Astrocyte of the spinal cord (primary cell): ENCODE measurements around the gene PCSK1.
"Not testable (repeated sequence)": the region's sequence is repeated elsewhere in the genome, so short reads cannot be mapped to it uniquely, and the experiment has no call there.

Source experiments
- DNase-seq: peaks from one replicate; pipeline ENCODE4 v3.0.0; 2011; ENCODE audit warnings: low read depth, low spot score
- H3K4me3 ChIP-seq: 2 replicates; pipeline ENCODE4 v1.5.1; 2011; ENCODE audit warnings: low read depth, mild to moderate bottlenecking, low read length, moderate library complexity
- CTCF ChIP-seq: IDR thresholded peaks from 2 replicates; pipeline ENCODE4 v1.5.1; 2012; ENCODE audit warnings: low read depth, mild to moderate bottlenecking, low read length, inconsistent platforms
- in situ Hi-C: cut with HindIII; loops from 2 replicates; pipeline ENCODE4 v1.10.0; 2017; ENCODE audit warnings: low sequenced_read_pairs

PCSK1 gene

GRCh38 chr5:96372726-96373380 lies 60.2 kb downstream of the PCSK1 start:
- in situ Hi-C loops, result no loop called here
- DNase-seq, result no peak
- no peak overlapping the region for H3K4me3 ChIP-seq
- no peak for TF ChIP-seq CTCF

- in situ Hi-C loops, result no loop called here
- TF ChIP-seq CTCF, result no peak
- H3K4me3 ChIP-seq, result no peak overlapping the region
- DNase-seq, result no peak
Observed at GRCh38 chr5:96370976-96371375, 62.1 kb downstream of the PCSK1 start.

GRCh38 chr5:96367337-96367736 lies 65.7 kb downstream of the PCSK1 start:
- in situ Hi-C loops, H3K4me3 ChIP-seq, DNase-seq: not testable (repeated sequence)

GRCh38 chr5:96354237-96354636 lies 78.8 kb downstream of the PCSK1 start:
- in situ Hi-C loops, result no loop called here
- no peak overlapping the region for H3K4me3 ChIP-seq
- no peak for TF ChIP-seq CTCF
- no peak for DNase-seq

GRCh38 chr5:96353220-96353619 lies 79.8 kb downstream of the PCSK1 start:
- H3K4me3 ChIP-seq, result no peak overlapping the region
- DNase-seq, result no peak
- in situ Hi-C loops, result no loop called here
- TF ChIP-seq CTCF, result no peak

- in situ Hi-C loops, result no loop called here
- no peak for DNase-seq
- TF ChIP-seq CTCF, result no peak
Observed at GRCh38 chr5:96350678-96351077, 82.4 kb downstream of the PCSK1 start.

GRCh38 chr5:96348536-96348935 lies 84.5 kb downstream of the PCSK1 start:
- no peak for DNase-seq
- H3K4me3 ChIP-seq, result no peak overlapping the region
- in situ Hi-C loops, result loop anchor here (25.0 kb wide), 2 partner anchors 386 to 686 kb away; partner anchors contain the start of gene ELL2
- TF ChIP-seq CTCF, result no peak

More at GRCh38 chr5:96350678-96351077, 82.4 kb downstream of the PCSK1 start:
- H3K4me3 ChIP-seq, result no peak overlapping the region
